GM19043 (cell line): Measurements from ENCODE around the gene SSC5D.

ENCODE experiments used
- ATAC-seq: cut with Tn5 transposase; IDR thresholded peaks from one replicate; pipeline ENCODE4 v1.9.1; 2021; ENCODE audit warnings: low read depth; ENCODE audit not compliant: unreplicated experiment

SSC5D gene

GRCh38 chr19:55535173-55535964 lies 47.1 kb downstream of the SSC5D start:
- ATAC-seq: no peak

DNA sequence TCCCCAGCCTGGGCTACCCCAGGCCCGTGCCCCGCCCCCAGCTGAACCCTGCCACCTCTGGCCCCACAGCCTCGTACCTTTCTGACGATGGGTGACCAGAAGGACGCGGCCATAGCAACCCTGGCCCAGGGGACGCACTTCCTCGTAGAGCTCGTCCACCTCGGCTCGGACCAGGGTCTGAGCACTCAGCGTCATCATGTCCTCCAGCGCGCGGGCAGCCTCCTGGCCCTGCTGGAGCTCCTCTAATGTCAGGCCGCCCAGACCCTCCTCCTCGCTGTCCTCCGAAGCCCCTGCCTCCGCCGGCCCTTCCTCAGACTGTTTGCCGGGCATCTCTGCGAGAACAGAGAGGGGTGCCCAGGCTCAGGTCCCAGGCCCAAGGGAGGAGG lies 47.7 kb downstream of the SSC5D start:
- no peak for ATAC-seq

GRCh38 chr19:55536366-55536765 lies 48.1 kb downstream of the SSC5D start:
- ATAC-seq: no peak

DNA sequence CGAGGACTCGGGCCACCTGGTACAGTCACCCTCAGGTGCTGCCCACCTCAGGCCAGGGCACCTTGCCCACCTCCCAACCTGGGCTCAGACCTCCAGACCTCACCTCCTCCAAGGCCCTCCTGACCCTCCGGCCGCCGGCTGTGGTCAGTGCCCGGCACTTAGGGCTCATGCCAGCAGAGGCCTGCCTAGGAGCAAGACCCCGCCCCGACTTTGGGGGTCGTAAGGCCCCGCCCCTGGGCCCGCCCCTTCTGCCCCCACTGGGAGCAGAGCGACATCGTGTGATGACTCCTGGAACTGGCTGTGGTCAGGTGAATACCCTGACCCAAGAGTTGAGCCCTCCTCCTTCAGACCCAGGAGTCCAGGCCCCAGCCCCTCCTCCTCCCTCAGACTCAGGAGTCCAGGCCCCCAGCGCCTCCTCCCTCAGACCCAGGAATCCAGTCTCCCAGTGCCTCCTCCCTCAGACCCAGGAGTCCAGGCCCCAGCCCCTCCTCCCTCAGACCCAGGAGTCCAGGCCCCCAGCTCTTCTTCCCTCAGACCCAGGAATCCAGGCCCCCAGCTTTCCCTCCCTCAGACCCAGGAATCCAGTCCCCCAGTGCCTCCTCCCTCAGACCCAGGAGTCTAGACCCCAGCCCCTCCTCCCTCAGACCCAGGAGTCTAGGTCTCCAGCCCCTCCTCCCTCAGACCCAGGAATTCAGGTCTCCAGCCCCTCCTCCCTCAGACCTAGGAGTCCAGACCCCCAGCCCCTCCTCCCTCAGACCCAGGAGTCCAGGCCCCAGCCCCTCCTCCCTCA lies 48.9 kb downstream of the SSC5D start, which contains the start of gene SBK2:
Gene SBK2, minus strand, starts transcription at position 183 of the 790 bp plus-strand sequence. CDS start 839 bp downstream, outside the sequence.
- no peak for ATAC-seq

DNA sequence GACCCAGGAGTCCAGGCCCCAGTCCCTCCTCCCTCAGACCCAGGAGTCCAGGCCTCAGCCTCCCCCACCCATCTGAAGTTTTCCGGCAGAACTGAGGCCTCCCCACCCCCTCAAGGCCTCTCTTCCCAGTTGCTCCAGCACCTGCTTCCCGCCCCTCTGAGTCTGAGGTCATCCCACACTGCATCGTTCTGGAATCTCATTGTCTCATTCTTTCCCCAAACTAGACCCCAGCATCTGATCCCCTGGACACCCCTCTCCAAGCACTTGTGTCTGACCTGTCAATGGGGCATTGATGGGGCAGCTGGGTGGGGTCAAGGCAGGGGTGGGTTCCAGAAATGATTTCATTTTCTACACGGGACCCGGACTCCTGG lies 49.5 kb downstream of the SSC5D start:
- ATAC-seq: no peak

GRCh38 chr19:55538132-55538531 lies 49.9 kb downstream of the SSC5D start:
- no peak for ATAC-seq

DNA sequence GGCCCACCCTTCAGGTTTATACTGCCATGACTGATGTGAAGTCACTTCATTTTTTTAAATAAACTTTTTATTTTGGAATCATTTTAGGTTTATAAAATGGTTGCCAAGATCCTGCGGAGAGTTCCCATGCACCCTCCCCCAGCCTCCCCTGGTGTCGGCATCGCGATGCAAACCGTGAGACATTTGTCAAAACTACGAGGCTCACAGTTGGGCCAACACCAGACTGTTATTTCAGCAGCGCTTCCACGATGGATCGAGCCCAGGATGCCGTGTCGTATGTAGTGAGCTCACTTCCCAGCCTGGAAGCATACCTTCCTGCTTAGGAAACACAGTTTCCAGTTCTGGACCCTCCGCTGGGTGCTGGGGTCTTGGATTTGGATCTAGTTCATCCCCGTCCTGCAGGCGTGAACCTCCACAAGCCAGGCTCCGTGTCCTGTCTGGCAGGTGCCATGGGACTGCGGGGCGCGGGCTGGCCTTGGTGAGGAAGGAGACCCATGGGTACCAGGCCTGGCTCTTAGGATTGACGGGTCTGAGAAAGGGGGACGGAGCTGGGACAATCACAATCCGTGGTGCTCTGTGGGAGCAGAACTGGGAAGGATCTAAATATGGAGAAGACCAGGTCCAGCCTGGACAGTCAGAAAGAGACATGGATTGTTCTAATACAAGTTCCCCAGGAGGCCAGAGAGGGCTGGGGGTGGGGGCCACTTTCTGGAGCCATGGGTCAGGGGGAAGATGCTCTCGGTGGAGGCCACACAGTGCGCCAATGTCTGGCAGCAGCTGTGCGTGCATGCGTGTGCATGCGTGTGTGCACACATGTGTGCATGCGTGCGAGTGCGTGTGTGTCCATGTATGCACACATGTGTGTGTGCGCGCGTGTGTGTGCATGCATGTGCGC lies 51.1 kb downstream of the SSC5D start:
- ATAC-seq: no peak

- ATAC-seq: no peak
These were observed 52.4 kb downstream of the SSC5D start for GRCh38 chr19:55540619-55541018.

- ATAC-seq: no peak
These were observed 52.9 kb downstream of the SSC5D start for GRCh38 chr19:55541091-55541490.

- no peak for ATAC-seq
These were observed 54.1 kb downstream of the SSC5D start for GRCh38 chr19:55542292-55542855.

- ATAC-seq: no peak
These were observed 55.3 kb downstream of the SSC5D start for GRCh38 chr19:55543567-55543966.

DNA sequence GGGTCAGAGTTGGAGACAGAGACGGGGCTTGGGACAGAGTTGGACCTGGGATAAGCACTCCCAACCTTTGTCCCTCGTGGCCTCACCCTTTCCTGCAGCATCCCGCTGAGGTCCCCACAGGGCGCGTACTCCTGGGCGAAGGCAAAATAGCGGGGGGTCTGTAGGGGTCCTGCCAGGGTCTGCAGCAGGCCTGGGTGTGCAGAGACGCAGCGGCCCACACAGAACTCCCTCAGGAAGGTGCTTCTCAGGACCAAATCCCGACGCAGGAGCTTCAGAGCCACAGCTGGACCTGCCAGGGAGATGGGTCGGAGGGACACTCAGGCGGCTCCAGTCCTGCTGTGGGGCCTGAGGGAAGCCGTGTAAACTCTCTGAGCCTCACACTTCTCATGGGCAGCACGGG lies 55.8 kb downstream of the SSC5D start:
- ATAC-seq: no peak

DNA sequence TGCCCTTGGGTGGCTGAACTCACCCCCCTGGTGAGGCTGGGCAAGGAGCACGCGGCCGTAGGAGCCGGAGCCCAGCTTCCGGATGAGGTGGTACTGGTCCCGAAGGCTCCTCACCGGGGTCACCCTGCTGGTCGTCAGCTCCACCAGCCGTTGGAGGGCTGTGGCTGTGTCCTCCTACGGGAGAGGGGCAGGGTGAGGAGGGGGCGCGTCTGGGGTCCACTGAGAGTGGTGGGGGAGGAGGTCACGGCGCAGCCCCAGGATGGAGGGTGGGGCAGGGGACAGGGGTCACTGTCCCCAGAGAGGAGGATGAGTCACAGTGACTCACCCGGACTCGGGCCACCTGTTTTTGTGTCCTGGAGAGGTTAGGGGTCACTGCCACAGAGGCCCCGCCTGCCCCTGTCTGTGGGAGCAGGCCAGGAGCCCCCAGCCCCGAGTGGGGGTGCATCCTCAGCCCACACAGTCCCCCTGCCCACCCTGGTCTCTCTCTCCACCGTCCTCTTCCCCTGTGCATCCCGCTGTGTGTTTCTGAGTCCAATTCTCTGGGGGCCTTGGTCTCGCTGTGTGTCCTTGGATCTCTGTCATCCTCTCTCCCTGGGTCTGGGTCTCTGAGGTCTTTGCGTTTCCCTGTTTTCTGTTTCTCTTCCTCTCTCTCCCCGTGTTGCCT lies 56.7 kb downstream of the SSC5D start:
- ATAC-seq: no peak

- ATAC-seq: no peak
These were observed 57.2 kb downstream of the SSC5D start, which contains the start of gene SBK3 for GRCh38 chr19:55545443-55545842. Gene SBK3, minus strand, starts transcription at chr19:55545543. Its CDS starts 0 bp downstream, at chr19:55545543.

GRCh38 chr19:55546011-55546410 lies 57.8 kb downstream of the SSC5D start:
- ATAC-seq: no peak

DNA sequence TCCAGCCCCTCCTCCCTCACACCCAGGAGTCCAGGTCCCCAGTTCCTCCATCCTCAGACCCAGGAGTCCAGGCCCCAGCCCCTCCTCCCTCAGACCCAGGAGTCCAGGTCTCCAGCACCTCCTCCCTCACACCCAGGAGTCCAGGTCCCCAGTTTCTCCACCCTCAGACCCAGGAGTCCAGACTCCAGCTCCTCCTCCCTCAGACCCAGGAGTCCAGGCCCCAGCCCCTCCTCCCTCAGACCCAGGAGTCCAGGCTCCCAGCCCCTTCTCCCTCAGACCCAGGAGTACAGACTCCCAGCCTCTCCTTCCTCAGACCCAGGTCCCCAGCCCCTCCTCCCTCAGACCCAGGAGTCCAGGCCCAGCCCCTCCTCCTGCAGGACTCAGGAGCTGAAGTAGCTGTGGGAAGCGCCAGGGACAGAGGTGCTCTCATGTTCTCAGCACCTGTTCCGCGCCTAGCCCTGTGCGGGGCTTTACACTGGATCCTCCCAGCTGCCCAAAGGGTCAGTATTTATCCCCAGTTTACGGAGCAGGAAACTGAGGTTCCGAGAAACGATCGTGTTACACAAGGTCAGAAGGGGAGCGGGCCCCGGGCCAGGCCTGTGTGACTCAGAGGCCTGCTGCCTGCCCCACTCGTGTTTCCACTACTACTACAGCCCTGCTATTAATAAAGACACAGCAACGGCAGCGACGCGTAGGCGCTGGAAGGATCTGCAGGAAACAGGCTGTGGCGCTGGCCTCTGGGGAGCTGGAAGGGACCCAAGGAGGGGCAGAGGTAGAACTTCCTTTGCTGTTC lies 58.8 kb downstream of the SSC5D start:
- ATAC-seq: no peak

- no peak for ATAC-seq
These were observed 61.5 kb downstream of the SSC5D start for GRCh38 chr19:55549500-55550320.

- ATAC-seq: no peak
These were observed 62.0 kb downstream of the SSC5D start for GRCh38 chr19:55550321-55550650.
